ENCODE results near the gene NMRK1.
A peak's percentile ranks its signal among the peaks of the same experiment; 100 is the strongest.

Gene NMRK1

DNA sequence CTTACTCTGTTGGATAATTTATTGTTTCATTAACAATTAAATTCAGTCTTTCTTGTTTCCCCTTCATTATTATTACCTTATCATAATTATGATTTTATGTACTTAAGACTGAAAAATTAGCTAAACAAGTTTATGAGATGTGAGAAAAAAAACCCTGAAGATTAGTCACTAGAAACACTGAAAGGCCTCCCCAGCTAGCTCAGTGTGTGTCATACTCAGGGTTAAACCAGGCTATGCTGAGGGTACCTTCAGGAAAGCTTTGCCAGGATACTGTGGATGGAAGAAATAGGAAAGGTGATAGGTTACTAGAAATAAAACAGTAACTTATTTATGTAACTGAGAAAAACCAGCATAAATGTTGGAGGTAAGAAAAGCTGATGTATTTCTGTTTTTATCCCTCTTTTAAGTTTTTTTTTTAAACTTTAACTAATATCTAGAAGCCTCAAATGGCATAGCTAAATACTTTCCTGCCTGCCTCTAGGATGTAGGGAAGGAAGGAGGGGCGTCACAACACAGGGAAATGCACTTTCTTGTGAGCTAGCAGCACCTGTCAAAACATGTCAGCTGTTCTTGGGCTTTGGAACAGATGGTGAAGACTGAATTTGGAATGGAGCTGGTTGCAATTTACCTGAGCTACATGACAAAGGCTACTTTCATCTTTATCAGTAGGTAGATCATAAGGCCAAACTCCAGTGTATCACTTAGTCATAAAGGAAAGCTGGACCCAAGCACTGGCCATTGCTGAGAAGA, 24.2 kb downstream of the NMRK1 start:
- DNase-seq (ENCODE audit: low read depth in 2 of 2) = no peak

DNA sequence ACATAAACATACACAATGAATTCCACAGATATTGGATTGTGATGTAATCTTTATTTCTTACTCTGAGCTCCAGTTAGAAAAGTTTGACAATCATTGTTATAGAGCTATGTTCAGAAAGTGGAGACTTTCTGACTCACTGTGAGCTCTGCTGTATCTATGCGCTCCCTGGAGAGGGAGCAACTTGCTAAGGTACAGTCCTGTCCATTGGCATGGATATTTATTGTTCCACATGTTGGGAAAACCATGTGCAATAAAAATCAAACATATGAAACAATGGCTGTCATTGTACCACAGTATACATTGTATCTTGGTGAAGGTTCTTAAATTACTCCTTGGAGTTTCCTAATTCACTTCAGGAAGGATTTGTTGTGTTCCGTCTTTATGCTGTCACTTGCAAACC, 26.8 kb downstream of the NMRK1 start:
- no peak for DNase-seq (ENCODE audit: low read depth in 2 of 2)

DNA sequence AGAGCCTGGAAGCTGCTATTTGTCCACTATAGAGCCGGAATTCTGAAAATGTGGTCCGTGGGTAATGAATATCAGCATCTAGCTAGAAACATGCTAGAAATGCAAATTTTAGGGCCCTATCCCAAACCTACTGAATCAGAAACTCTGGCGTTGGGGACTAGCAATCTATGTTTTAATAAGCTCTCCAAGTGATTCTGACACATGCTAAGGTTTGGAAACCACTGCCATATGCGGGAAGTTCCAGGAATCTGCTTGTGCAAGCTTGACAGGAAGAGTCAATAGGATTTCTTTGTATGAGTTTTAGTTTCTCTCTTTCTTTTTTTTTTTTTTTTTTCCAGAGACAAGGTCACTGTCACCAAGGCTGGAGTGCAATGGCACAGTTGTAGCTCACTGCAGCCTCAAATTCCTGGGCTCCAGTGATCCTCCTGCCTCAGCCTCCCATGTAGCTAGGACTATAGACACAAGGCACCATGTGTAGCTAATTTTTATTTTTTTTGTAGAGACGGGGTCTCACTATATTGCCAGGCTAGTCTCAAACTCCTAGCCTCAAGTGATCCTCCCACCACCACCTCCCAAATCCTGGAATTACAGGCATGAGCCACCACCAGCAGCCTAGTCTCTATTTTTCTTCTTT, 33.5 kb downstream of the NMRK1 start:
- no peak for DNase-seq (ENCODE audit: low read depth in 2 of 2)

DNA sequence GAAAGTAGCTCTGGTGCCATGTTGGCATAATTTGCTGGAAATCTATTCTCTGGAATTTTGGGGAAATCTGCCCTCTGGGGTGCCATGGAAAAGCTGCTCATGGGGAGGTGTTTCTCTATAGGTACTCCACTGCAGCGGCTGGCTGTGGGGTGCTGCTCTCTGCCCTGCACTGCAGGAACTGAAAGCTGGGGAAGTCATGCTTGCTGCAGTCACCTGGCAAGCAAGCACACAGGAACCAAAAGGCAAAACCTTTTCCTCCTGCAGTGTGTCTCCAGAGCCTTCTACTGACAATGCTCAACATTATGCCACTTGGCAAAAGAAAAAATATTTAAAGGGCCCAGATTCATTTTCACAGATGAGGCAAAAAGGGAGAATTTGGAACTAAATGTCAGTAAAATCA, 34.1 kb downstream of the NMRK1 start:
- no peak for DNase-seq (ENCODE audit: low read depth in 2 of 2)

DNA sequence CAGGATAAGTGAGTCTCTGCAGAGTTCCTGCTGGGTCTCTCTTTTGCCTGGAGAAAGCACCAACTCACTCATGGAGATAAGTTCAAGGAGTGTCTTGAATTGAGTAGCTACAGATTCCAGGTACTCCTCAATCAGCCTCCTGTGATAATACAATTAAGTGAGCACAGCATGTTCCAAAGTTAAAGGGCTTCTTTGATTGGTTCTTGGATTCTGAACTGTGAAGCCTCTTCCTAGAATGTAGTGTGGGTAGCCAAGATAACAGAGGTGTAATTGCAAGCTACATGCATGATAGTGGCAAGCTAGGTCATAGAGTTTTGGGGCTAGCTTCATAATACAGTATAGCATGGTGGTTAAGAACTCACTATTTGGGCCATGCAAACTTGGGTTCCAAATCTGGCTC, 36.7 kb downstream of the NMRK1 start:
- no peak for DNase-seq (ENCODE audit: low read depth in 2 of 2)

DNA sequence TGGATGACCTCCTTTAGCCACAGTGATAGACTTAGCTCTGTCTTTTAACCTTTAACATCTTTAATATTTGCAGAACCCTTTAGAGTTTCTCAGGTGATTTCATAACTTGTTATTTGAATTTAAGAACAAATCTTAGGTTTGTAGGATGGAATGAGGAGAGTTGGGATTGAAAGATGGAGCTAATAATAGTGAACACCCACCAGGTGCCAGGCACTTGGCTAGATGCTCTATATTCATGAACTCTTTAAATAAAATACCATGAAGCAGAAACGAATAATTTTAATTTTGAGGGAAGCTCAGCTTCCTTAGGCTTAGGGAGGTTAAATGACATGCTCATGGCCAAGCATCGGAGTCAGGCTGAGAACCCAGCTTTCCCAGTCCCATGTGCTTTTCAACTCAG, 40.4 kb downstream of the NMRK1 start:
- no peak for DNase-seq (ENCODE audit: low read depth in 2 of 2)

DNA sequence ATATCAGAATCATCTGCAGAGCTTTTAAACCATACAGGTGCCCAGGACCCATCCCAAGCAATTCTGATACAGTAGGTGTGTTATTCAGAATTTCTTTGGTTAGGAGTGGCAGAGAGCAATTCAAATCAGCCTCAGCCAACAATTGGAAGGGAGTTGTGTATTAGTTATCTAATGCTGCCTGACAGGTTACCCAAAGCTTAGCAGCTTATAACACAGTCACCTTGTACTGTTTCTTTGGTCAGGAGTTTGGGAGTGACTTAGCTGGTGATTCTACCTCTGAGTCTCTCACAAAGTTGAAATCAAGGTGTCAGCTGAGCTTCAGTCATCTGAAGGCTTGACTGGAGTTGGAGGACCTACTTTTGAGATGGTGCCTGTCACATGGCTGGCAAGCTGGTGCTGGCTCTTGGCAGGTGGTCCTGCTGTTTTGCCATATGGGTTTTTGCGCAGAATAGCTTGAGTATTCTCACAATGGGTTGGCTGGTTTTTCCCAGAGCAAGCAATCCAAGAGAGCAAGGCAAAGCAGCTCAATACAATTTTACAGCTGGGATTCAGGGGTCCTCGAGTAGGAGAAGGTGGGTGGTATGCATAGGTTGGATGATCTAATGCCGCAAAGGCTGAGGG, 41.1 kb downstream of the NMRK1 start:
- no peak for DNase-seq (ENCODE audit: low read depth in 2 of 2)

DNA sequence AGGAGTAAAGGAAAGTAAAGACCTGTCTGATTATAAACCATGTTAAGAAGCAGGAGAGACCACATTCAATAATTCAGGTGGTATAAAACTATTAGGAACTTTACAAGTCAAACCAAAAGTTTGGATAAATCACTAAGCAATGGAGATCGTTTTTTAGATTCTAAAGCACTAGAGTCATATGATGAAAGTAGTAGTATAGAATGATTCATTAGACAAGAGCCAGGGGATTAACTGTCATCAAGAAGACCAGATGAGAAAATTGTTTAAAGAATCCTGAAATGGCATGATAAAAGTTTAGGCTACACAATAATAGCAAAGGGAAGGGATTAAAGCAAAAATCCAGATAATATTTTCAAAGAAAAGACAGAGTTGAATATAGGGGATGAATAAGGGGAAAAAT, 46.9 kb downstream of the NMRK1 start:
- no peak for DNase-seq (ENCODE audit: low read depth in 2 of 2)

DNA sequence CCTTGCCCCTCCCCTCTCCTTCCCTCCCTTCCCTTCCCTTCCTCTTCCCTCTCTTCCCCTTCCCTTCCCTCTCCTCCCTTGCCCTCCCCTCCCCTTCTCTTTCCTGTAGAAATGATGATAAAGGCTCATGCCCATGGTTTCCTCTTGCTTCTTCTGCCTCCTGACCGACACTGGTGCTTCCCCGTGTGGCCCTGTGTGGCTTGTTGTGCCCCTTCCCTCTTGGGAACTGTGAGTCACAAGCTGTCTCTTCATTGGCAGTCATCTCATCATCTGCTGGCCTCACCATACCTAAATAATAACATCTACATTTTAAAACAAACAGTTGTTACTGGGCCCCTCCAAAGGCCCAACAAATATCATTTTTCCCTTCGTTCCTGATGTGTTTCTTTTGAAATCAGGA, 48.2 kb downstream of the NMRK1 start:
- DNase-seq (ENCODE audit: low read depth in 2 of 2) = no peak

DNA sequence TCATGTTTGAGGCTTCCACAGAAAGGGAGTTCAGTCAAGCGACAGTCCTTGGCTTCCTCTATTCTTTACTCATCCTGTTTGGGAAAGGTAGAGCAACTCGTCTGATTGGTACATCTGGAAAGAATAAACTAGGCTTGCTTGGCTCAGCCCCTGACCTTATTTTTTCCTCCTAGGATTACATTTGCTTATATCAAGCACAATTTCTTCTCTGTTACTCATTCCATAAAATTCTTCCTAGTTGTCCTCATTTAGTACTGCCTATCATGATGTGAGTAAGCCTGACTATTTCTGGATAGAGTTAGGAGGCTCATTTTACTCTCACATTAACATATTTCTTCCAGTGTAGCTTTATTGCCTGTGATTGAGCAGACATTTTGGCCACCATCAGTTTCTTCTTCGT, 48.9 kb downstream of the NMRK1 start:
- no peak for DNase-seq (ENCODE audit: low read depth in 2 of 2)

DNA sequence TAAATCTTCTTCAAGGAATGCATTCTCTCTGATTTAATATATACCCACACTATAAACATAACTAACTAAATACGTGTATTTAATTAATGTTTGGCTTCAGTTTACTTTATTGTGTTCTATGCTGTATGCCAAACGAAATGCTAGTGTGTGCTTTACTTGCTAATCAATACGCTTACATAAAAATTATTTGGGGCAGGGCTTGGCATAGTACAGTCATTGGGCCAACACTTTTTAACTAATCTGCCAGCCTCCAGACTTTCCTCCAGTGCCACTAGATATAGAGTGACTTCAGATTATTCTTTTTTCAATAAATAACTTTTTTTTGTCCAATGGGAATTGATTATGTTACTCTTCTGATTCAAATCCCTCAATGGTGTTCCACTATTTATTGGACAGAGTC, 51.2 kb downstream of the NMRK1 start:
- no peak for DNase-seq (ENCODE audit: low read depth in 2 of 2)

DNA sequence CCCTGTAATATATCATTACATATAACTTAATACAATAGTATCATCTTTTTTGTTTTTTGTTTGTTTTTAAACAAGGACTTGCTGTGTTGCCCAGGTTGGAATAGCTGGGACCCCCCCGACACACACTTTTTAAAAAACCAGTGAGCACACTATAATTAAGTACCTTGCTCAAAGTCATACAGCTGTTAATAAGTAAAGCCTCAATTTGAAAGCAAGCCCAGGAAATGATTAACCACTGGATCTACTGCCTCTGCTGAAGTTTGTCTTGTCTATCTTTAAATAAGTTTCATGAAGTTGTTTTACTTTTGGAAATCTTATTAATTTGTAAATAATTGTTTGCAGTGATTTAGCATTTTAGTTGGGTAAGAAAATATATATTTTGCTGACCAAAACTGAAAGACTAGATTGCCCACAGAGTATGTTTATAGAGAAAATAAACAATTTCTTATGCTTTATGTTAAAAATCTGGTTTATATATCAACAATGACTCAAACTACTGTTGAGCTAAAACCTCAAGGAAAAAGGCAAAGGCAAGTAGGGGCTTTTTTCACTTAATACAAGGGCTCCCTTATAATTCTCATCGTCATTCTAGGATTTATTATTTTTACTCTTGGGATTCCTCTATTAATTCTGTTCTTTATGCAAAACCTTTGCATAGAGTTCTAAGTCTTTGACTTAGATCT, 54.0 kb downstream of the NMRK1 start:
- no peak for DNase-seq (ENCODE audit: low read depth in 2 of 2)

DNA sequence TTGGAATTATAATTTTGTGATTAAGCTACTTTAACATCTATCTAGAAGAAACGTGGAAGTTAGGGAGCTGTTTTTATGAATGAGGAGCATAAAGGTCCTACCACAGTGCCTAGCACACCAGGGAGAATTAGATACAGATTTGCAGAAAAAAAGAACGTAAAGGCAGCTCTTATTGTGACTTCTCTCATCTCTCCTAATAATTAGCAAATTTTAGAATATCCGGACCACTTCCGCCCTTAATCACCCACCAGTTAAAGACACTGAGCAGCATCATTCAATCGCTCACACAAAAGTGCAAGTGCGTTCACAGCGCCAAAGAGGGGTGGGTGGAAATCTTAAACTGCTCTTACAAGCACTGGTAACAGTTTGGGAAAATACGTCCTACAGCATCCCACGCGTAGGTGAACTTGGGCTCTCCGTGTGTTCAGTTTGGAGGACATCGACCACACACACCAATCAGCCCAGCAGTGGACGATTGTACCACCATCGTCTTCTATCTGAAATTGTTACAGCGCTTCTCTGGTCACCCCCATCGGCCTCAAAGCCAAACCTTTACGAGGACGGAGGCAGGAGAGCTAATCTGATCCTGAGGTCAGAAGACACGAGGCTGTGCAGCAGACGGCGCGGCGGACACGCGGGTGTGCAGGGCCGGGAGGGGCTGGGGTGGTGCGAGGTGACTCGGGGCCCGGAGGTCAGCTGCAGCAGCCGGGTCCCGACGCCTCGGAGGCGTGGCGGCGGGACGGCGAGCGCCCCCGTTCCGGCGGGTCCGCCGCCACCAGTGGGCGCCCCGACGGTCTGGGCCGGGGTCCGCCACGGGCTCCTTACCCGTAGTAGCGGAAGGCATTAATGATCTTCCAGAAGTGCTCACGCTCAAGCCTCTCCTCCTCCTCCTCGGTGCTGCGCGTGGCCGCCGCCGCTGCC, 60.5 kb downstream of the NMRK1 start:
- DNase-seq (ENCODE audit: low read depth in 2 of 2) = peak; percentile 12 to 21

DNA sequence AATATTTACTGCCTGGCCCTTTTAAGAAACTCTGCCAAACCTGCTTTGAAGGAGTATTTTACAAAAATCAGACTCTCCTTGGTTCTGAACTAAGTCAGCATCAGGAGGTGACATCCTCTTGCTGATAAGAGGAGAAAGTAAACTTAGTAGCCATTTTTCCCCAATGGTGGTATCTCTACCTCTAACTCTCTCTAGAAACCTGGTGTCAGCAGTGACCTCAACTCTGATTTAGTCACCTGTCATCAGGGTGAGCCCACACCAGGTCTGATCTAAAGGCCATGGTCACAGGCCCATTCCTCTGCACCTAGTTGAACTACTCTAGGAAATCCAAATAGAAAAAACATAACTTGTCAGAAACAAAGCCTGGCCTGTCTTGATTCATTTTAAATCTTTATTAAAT, 64.1 kb downstream of the NMRK1 start:
- no peak for DNase-seq (ENCODE audit: low read depth in 2 of 2)

DNA sequence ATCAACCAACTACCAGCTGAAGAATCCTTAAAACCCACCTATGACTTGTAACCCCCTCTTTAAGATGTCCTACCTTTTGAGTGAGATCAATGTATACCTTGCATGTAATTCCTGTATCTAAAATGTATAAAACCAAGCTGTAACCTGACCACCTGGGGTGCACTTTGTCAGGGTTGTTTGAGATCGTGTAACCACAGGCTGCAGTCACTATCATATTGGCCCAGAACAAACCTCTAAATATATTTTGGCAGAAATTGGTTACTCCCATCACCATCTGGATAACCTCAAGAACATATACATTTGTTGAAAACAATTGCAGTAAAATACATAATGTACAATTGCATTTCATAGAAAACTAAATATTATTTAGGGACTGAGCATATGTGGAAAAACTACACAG, 68.3 kb downstream of the NMRK1 start:
- no peak for DNase-seq (ENCODE audit: low read depth in 2 of 2)

DNA sequence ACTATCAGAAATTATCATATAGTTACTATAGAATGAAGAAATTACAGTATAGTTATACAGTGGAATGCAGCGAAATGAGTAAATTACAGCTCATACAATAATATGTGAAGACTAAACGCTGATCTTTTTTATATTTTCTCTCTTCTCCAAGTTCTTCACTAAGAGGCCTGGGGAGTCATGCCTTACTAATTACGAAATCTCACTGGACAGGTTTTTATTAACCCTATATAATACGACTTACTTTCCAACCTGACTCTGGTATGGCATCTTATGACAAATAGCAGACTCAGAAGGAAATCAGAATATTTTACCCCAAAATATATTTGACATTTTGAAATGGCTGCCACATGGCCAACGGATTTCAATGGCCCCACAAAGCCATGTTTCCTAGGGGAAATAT, 68.9 kb downstream of the NMRK1 start:
- no peak for DNase-seq (ENCODE audit: low read depth in 2 of 2)

DNA sequence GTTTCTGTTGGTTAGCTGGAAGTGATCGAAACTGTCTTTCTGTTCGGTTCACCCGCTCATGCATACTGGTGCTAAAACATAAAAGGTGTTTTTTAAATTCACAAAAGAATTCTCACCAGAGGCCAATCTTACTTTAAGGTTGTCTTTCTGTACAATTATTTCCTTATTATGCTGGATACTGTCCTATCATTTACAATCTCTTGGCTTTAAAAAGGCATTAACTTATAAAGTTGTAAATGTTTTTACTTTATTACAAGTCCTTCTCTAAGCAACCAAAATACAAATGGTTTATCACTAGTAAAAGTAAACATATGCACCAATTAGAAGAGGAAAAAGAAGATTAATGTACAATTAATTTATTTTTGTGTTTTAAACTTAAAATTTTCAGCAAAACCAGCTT, 70.6 kb downstream of the NMRK1 start:
- no peak for DNase-seq (ENCODE audit: low read depth in 2 of 2)

DNA sequence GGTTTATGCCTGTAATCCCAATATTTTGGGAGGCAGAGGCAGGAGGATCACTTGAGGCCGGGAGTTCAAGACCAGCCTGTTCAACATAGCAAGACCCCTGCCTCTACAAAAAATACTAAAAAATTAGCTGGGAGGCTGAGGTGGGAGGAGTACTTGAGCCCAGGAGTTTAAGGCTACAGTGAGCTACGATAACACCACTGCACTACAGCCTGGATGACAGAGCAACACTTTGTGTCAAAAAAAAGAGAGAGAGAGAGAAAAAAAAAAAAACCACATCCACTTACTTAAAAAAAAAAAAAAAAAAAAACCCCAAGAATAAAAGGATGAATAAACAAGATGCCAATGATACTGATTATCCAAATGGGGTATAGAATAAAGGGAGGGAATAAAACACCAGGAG, 74.2 kb downstream of the NMRK1 start:
- no peak for DNase-seq (ENCODE audit: low read depth in 2 of 2)
